Measurements from ENCODE around the gene VPS37D. TPM values are rescaled to one million over a fixed set of nuclear protein-coding genes. Genes with fewer than 3 reads are reported as not detected.
A peak's percentile ranks its signal among the peaks of the same experiment; 100 is the strongest.
"Not testable (repeated sequence)": the region's sequence is repeated elsewhere in the genome, so short reads cannot be mapped to it uniquely, and the experiment has no call there.

VPS37D gene
- total RNA-seq, 2 donors from 2014 or later: 1.2 to 2.0 TPM

DNA sequence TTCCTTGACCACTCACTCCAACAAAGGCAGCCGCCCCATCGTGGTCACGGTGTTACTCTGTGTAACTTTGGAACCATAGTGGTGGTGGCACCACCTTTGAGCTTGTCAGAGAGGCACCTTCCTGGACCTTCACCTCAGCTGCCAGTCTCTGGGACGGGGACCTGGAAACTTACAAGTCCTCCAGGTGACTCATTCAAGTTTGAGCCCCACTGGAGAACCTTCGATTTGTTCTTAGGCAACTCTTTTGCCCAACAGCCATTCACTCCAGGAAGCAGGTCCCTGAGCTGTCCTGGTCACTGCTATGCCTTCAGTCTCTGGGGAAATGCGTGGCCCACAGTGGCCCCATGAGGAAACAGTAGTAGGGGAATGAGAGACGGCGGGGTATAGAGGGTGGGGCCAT, 34.6 kb downstream of the VPS37D start:
- DNase-seq (ENCODE audit: low spot score): no peak
- intact Hi-C loops (cut with DNase I): no loop called here

DNA sequence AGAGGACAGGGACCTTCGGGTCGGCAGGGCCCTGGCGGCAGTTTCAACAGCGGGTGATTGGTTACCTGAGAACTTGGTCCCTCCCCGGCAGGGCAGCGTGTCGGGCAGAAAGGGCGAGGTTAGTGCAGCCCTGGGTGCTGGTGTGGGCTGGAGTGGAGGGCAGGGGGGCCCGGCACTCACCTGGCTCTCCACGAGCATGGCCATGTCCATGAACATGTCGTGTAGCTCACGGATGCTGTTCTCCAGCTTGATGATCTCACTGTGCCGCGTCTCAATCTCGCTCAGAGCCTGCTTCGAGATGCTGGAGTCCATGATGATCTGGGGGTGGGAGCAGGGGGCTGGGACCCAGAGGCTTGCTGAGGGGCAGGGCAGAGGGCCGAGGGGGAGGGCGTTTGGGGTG, 35.0 kb downstream of the VPS37D start:
- intact Hi-C loops (cut with DNase I): no loop called here
- no peak for DNase-seq (ENCODE audit: low spot score)

DNA sequence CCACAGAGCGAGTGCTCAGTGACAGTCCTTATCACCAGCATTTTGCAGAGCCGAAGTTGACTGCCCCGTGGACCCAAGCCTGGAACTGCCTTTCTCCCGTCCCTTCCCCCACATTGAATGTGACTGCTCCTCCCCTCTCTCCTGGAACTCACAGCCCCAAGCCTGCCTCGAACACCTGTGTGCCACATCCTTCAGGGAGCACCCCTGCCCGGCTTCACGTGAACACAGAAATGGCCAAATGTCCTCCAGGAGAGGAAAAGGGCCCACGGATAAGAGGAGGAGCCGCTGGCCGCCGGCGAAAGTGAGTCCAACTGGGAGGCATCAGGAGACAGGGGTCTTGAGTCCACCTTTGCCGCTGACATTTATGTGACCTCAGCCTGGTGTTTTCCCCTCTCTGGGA, 35.6 kb downstream of the VPS37D start:
- no peak for DNase-seq (ENCODE audit: low spot score)
- intact Hi-C loops (cut with DNase I): no loop called here

DNA sequence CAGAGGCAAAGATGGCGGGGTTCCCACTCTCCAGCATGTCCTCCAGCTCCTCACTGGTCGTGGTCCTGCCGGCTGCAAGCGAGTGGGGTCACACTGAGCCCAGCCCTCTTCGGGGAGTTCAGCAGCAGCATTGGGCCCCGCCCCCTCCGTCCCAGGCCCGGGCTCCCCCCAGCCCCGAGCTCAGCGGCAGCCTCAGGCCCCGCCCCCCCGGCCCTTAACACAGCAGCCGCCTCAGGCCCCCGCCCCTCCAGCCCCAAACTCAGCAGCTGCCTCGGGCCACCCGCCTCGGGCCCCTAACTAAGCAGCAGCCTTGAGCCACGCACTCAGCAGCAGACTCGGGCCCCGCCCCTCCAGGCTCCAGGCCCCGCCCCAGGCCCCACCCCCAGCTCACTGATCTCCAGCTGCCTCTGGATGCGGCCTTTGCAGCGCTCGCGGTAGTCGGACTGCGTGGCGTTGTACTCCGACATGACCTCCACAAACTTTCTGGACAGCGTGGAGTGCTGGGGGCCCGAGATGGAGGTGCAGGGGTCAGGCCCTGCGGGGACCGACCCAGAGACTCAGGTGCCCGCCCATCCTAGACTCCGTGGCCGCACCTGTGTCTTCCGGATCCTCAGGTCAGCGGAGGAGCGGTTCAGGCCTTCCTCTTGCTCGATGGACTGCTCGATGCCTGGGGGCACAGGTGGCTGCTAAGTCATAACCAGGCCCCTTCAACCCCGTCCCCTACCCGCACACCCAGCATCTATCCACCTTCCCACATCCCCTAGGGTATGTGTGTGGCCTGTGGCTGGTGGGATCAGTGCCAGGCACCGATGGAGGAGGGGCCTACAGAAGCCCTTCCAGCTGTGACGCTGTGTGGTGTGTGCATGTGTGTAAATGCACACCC, 36.4 kb downstream of the VPS37D start:
- peak; percentile 88 for DNase-seq (ENCODE audit: low spot score)
- intact Hi-C loops (cut with DNase I): no loop called here

DNA sequence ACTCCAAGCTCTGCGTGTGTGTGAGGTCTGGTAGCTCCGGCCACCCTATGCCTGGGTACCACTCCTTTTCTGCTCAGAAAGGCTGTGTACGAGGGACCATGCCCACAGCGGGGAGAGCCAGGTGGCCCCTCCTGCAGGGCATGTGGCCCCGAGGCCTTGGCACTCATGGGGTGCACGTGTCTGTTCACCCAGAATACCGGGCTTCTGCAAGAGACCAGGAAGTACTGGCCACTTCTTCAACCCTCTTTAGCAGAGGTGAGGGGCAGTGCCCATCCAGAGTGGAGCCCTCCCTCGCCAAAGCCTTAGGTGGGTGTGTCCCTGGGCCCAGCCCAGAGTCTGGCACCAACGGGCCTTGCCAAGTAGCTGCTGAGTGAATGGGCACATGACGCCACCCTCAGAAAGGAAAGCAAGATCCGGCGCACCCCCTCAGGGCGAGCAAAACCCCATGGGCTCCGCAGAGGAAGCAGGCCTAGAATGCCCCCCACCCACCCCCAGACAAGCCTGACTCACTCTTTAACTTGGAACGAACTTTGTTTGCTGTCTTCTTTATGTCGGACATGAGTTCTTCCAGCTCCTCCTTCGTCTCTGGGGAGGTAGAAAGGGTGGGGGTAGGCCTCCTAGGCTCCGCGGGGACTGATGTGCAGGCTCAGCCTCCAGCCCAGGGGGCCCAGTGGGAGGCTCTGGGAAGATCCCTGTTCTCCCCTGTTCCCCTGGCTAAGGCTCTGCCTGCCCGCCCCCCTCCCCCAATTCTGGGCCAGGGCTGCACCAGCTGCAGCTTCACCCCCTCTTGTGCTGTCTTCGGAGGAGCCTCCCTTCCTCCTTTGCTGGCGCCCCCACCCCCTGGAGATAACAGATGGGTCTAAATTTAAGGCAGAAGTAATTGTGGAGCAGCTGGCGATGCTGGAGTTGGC, 37.3 kb downstream of the VPS37D start:
- intact Hi-C loops (cut with DNase I): no loop called here
- no peak for DNase-seq (ENCODE audit: low spot score)

DNA sequence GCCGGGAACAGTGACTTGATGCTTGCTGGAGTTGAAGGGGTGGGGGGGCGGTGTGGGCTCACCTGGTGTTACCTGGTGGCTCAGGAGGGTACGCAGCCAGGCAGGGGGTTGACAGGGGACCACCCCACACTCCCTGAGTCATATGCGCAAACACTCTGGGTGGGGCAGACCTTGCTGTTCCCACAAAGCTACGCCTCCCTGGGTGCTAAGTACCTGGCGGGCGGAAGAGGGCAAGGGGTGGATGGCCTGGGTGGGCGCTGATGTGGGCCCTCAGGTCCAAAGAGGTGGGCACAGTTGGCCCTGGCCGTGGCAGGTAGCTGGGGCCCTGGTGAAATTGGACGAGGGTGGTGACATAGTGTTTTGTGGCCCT, 37.9 kb downstream of the VPS37D start:
- intact Hi-C loops (cut with DNase I): no loop called here
- DNase-seq (ENCODE audit: low spot score): no peak

DNA sequence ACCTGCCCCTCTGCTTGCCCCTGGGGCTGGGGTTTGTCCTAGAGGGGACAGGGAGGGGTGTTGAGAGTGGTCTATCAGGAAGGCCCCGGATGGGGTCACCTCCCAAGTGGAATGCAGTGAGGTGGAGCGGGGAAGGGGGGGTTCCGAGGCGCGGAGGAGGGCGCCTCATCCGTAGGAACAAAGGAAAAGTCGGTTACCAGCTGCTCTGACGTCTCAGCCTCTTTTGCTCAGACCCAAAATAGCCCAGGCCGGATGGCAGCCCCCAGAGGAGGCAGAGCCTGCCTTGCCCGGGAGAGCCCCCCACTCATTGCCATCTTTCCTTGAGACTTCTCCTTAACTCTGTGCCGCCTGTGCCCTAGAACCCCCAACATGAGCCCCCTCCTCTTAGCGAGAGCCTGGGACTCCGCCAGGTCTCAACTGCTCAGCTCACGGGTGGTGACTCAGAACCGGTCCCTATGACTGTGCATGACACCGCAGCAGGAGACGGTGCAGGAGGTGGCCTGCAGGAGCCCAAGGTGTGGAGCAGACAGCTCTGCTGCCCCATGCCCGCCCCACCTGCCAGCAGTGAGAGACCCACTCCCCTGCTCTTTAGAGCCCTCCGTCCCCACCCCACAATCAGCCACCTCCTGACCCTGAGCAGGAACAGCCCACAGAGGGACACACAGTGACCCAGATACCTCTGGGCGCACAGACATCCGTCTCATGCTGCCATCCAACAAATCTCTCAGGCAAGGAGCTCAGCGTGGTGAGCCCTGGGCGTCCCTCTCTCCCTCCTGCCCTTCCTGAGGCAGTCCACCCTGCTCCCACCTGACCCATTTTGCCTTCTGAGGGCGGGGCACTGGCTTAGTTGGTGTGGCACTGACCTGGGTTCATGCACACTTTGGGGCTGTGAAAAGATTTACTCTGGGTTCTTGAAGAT, 38.8 kb downstream of the VPS37D start:
- intact Hi-C loops (cut with DNase I): no loop called here
- no peak for DNase-seq (ENCODE audit: low spot score)

DNA sequence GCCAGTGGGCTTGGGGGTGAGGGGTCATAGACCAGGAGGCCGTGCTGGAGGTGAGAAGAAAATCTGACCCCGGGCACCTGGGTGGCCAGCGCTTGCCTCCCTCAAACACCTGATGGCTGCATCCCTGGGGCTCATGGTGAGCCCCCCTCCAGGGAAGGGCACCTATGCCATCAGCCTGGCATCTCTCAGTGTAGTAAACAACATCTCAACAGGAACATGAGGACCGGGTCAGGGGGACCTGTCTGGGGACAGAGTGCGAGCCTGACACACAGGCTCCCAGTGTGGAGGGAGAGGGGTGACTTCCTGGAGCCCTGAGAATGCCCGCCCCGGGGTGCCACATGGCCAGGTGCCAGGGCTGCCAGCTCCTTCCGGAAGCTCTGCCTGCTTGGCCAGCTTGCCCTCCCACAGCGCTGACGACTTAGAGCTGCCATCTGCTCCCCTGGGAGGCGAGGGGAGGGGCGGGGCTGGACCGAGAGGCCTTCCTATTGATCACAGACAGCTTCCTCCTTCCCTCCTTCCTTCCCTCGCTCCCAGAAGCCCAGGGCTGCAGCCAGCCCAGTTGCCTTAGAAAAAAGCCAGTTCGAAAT, 39.5 kb downstream of the VPS37D start:
- intact Hi-C loops (cut with DNase I): no loop called here
- no peak for DNase-seq (ENCODE audit: low spot score)

DNA sequence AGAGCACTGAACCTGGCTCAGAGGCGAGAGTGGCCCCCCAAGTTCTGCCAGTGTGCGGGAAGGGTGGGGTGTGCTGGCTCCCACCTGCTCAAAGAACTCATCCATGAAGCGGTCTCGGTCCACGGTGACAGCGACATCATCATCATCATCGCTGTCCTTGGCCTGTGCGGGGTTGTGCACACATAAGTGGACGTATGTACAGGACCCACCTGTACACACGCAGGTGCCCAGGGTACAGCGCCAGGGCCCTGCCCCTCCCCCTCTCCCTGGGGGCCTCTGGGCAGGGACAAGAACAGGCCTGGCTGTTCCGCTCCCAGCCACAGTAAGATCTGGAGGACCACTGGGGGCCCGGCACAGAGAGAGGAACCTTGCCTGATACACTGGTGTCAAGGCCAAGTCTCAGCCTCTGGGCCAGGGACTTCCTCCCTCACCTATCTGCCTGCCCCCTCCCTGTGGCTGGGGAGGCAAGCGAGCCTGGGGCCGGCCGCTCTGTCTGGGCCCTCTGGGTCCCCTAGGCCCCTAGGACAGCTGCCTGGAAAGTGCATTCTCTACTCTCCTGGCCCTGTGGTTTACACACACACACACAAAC, 41.4 kb downstream of the VPS37D start:
- no peak for DNase-seq (ENCODE audit: low spot score)
- intact Hi-C loops (cut with DNase I): no loop called here

DNA sequence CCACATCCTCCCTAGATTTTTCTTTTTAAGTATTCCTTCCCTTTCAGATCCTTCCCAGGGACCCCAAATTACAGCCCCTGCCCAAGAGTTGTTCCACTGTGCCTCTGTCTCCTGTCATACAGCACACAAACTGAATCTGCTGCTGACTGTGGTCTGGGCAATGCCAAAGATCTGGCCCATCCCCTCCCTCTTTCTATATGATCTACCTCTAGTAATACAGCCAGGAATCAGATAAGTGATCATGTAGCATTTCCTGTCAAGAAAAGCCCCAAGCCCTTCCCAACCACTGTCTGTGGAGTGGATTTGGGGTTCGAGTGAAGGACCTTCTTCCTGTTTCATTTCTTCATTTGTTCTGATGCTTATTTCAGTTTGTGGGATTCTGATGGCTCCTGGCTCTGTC, 45.1 kb downstream of the VPS37D start:
- DNase-seq (ENCODE audit: low spot score): no peak
- intact Hi-C loops (cut with DNase I): no loop called here

DNA sequence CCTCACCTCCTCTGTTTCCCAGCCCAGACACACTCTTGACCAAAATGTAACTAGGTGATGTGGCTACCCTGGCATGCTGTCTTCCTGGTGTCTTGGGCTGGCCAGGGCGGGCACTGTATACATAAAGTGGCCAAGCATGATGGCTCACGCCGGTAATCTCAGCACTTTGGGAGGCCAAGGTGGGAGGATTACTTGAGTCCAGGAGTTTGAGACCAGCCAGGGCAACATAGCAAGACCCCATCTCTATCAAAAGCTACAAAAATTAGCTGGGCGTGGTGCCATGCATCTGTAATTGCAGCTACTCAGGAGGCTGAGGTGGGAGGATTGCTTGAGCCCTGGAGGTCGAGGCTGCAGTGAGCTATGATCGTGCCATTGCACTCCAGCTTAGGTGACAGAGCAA, 45.7 kb downstream of the VPS37D start:
- intact Hi-C loops (cut with DNase I); DNase-seq (ENCODE audit: low spot score): not testable (repeated sequence)

DNA sequence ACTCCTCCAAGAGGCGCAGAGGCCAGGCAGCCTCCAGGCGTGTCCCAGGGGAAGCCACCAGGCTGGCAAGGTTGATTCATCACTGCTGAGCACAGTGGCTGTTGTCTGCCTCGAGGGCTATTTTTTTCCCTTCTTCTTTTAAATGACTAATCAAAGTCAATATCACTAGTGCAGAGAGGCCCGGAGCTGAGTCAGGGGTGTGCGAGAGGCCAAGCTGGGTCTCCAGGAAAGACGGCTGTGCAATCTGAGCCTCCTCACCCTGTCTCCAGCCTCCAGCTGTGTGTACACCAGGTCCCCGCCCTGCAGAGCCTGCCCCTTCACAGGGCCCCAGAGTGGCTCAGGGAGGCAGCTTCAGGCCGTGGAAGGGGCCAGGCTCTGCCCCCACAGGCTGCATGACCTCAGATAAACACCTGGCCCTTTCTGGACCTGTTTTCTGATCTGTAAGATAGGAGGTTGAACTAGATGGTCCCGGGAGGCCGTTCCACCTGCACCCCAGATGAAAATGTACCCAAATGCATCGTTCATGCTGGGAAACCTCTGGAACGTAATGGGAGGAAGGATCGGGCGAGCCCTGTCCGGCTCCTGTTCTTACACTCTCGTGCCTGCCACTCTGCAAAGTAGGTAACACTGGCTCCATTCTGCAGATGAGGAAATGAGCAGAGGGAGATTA, 48.2 kb downstream of the VPS37D start:
- no peak for DNase-seq (ENCODE audit: low spot score)
- intact Hi-C loops (cut with DNase I): no loop called here

DNA sequence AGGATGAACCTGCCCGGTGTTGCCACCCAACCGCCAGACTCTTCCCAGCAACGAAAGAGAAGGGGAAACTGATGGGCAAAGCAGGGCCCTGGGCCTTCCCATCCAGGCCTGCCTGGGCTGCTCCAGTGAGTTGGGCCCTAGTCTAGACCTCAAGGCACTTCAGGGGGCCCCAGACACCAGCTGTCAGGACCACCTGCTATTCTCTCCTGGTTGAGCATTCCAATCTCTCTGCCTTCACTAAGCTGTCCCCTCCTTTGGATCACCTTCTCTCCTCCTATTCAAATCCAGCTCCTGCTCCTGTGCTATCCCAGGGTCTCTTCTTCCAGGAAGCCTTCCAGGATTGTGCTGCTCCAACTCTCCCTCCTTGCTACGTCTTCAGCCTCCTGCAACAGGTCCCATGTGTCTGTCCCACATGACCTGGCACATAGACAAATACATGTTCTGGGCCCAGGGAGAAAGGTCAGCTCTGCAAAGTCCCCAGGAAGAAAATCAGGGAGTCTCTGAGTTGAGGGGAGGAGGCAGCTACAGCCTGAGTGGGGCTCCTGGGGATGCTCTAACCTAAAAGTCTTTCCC, 48.8 kb downstream of the VPS37D start:
- intact Hi-C loops (cut with DNase I): no loop called here
- no peak for DNase-seq (ENCODE audit: low spot score)

DNA sequence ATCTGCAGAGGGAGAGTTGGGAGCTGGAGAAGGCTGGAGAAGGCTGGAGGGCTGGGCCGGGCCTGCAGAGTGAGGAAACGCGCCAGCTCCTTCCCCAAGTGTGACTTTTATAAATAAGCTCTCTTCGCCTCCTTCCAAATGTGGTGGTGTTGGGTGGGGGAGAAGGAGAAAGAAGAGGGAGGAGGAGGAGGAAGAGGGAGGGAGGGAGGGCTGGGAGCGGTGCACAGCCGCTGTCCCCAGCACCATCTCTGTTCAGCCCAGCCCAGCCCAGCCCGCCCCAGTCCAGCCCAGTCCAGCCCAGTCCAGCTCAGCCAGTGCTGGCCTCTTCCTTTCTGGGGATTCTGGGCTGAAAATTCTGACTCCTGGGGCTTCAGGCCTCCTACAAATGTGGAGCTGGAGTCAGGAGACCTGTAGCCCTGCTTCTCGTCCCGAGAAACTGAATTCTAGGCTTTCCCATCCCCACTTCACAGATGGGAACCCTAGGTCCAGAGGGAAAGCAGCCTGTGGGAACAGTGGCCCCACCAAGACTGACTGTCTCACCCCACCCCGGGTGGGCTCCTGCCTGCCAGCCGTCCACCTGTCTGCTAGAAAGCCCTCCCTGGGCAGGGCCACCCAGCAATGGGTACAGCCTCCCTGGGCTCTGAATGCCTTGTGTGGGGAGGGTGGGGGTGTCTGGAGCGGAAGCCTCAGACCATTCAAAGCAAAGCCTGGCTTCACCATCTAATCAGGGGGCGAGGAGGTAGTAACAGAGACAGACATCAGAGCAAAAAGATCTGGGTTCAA, 49.6 kb downstream of the VPS37D start:
- DNase-seq (ENCODE audit: low spot score): no peak
- intact Hi-C loops (cut with DNase I): no loop called here

DNA sequence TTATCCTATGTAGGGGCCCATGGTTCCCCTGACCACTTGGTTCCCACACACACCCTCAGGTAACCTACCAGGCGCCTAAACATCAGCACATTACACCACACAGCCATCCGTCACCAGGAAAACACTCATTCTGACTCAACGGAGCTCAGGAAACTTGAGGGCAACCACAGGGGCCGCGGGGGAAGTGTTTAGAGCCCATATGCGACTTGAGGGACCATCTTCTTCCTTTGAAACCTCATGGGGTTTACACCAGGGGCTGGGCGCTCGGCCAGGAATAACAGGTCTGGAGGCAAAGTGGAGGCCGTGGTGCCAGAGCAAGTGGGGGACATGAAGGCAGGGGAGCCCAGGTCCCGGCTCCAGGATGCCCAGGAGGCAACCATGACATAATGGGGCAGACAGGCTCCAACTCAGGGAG, 50.4 kb downstream of the VPS37D start:
- DNase-seq (ENCODE audit: low spot score): no peak

DNA sequence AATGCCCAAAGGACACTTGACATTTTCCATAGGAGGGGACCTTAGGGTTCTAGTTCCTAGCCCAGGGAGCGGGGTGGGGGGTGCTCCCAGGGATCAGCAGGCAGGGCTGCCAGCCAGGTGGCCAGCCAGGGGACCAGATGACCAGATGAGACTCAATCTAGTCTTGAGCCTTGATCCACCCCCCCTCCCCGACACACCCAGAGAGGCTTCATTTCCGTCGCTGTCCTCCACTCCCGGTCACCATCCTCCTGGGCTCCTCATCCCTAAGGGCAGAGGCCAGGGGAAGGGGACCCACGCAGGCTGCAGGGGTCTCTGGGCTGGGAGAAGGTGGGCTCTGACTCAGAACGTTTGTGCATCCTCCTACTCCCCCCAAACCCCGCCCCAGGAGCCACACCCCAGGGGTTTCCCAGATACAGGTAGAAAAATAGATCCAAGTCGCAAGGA, 50.8 kb downstream of the VPS37D start:
- no peak for DNase-seq (ENCODE audit: low spot score)
- intact Hi-C loops (cut with DNase I): no loop called here

More for the DNA sequence above, 50.4 kb downstream of the VPS37D start:
- intact Hi-C loops (cut with DNase I): no loop called here
